Measurements from ENCODE around the gene CD151. TPM values are rescaled to one million over a fixed set of nuclear protein-coding genes. Genes with fewer than 3 reads are reported as not detected.

The CD151 gene
- polyA plus RNA-seq, 1 of the 3 experiments (the other 2 are of a cell fraction) = 922 TPM

- Histone ChIP-seq H3F3A (replicated peaks; ENCODE audit: insufficient read depth) (peaks cover 38% of the 10 kb centered on the region), H3K27me3 (ENCODE audit: insufficient read depth) (no peaks in the 10 kb centered on the region), H3K4me2 (peak within 1 kb of the TSS; percentile 99), H4K20me1 (ENCODE audit: insufficient read depth) (peaks cover 30% of the 10 kb centered on the region), H3K4me1 (ENCODE audit: control insufficient read depth in 1 of 2, insufficient read depth in 2 of 2, low read depth in 1 of 2, low read length in 1 of 2) (peaks cover 11 to 23% of the 10 kb centered on the region in 2 experiments; a peak in 2 of 4 replicates), H3K9ac (peak within 1 kb of the TSS; percentile 97), H3K9me2 (no peaks in the 10 kb centered on the region), H3K4me3 (ENCODE audit: low read depth in 2 of 2, low read length in 1 of 2) (peak within 1 kb of the TSS; percentile 81 to 97), H2AFZ (ENCODE audit: low read depth) (0 out of 2 replicates have a peak within 1 kb of the TSS, but pooled peaks have one; percentile 77), H3K79me2 (ENCODE audit: insufficient read depth) (peaks cover 70% of the 10 kb centered on the region), H3K27ac (ENCODE audit: low read depth in 2 of 2, low read length in 1 of 2) (peak within 1 kb of the TSS; percentile 97 to 98), H3K9me3 (no peaks in the 10 kb centered on the region), H3K36me3 (replicated peaks in 1 of 2; ENCODE audit: control insufficient read depth in 1 of 2, insufficient read depth in 2 of 2, low read length in 1 of 2) (peaks cover 24 to 28% of the 10 kb centered on the region in 2 experiments)
- ChIA-PET CTCF (interaction anchor here (1.0 to 1.5 kb wide), 5 partner anchors 9 to 55 kb away, joined by 3 to 4 read pairs (median 3); partner anchors contain the start of gene PNPLA2), POLR2A (interaction anchor here (0.5 to 2.2 kb wide), 11 partner anchors 10 to 178 kb away, joined by 3 to 34 read pairs (median 6); partner anchors contain the start of genes CD151, CEND1, PNPLA2 and TSPAN4)
- 1% methylated on average over 14 of the region's 81 CpGs for WGBS (ENCODE audit: low lambda C conversion rate)
- DNase-seq = peak; percentile 97
- TF ChIP-seq CTCF (IDR thresholded peaks at IDR 0.05) = no peak
- peak; percentile 71; the same call in 1 of the 2 replicates for TF ChIP-seq YY1 (IDR thresholded peaks at IDR 0.05; ENCODE audit: low read depth)
- TF ChIP-seq CHD2 (IDR thresholded peaks at IDR 0.05; ENCODE audit: low read length, partially characterized antibody) = peak; percentile 87
- peak; percentile 96 for TF ChIP-seq ELF1 (IDR thresholded peaks at IDR 0.05)
- TF ChIP-seq POLR2AphosphoS5 (IDR thresholded peaks at IDR 0.05; ENCODE audit: low read depth, low read length) = peak; percentile 91
- TF ChIP-seq EP300 (IDR thresholded peaks at IDR 0.05; ENCODE audit: borderline replicate concordance in 1 of 2, low read depth in 1 of 2, low read length in 1 of 2) = no peak
- no peak for TF ChIP-seq FOSL2 (IDR thresholded peaks at IDR 0.05; ENCODE audit: borderline replicate concordance, low read depth)
- peak; percentile 90 for TF ChIP-seq GABPA (IDR thresholded peaks at IDR 0.05; ENCODE audit: low read depth)
- TF ChIP-seq FOXM1 (IDR thresholded peaks at IDR 0.05; ENCODE audit: low read depth) = no peak
- TF ChIP-seq MAX (IDR thresholded peaks at IDR 0.05; ENCODE audit: low read depth) = peak; percentile 92
- TF ChIP-seq NRF1 (IDR thresholded peaks at IDR 0.05; ENCODE audit: low read depth, low read length) = peak; percentile 38; the same call in 1 of the 2 replicates
- TF ChIP-seq SIN3A (IDR thresholded peaks at IDR 0.05; ENCODE audit: borderline replicate concordance, low read depth, low read length) = peak; percentile 71; the same call in 1 of the 2 replicates
- peak; percentile 85 for TF ChIP-seq MXI1 (IDR thresholded peaks at IDR 0.05; ENCODE audit: low read depth, low read length)
- peak; percentile 82; the same call in 1 of the 2 replicates for TF ChIP-seq FOXJ3 (CRISPR knock-in tag; IDR thresholded peaks at IDR 0.05)
- peak; percentile 93 for TF ChIP-seq TAF1 (IDR thresholded peaks at IDR 0.05; ENCODE audit: borderline replicate concordance, low read depth, low read length)
- no peak; the same call in 1 of the 2 replicates for TF ChIP-seq RFX5 (IDR thresholded peaks at IDR 0.05; ENCODE audit: low read length)
- TF ChIP-seq PBX3 (IDR thresholded peaks at IDR 0.05) = no peak
- no peak for TF ChIP-seq ZBTB33 (IDR thresholded peaks at IDR 0.05; ENCODE audit: borderline replicate concordance, low read depth)
- TF ChIP-seq NFIC (IDR thresholded peaks at IDR 0.05; ENCODE audit: borderline replicate concordance) = no peak
Observed at GRCh38 chr11:809287-810039, 23.3 kb upstream of the CD151 start, which contains the start of gene RPLP2. Gene RPLP2 (plus strand): TSS chr11:809967. CDS start chr11:810235, 268 bp downstream.

Measured in SK-N-SH (cell line).